HEK293T (cell line): ENCODE data around the gene DSCAM.

ENCODE experiments used
- BHLHE40 ChIP-seq: fragments of 450-650 bp; IDR thresholded peaks from 2 replicates; pipeline ENCODE4 v1.6.1; 2016; ENCODE audit warnings: mild to moderate bottlenecking, moderate library complexity, borderline replicate concordance
- FOXM1 ChIP-seq: fragments of 450-650 bp; IDR thresholded peaks from 2 replicates; pipeline ENCODE4 v1.6.1; 2017; ENCODE audit warnings: mild to moderate bottlenecking, borderline replicate concordance
- HDGF ChIP-seq: fragments of 450-650 bp; IDR thresholded peaks from 2 replicates; pipeline ENCODE4 v1.6.1; 2017; ENCODE audit warnings: antibody characterized with exemption, borderline replicate concordance
- L3MBTL2 ChIP-seq: fragments of 450-650 bp; conservative IDR thresholded peaks from 2 replicates; pipeline ENCODE4 v1.6.1; 2016; ENCODE audit warnings: mild to moderate bottlenecking
- NFRKB ChIP-seq: fragments of 450-650 bp; IDR thresholded peaks from 2 replicates; pipeline ENCODE4 v1.6.1; 2016; ENCODE audit warnings: mild to moderate bottlenecking, moderate library complexity
- SP1 ChIP-seq: fragments of 450-650 bp; IDR thresholded peaks from 2 replicates; pipeline ENCODE4 v1.6.1; 2017
- SUZ12 ChIP-seq: fragments of 450-650 bp; IDR thresholded peaks from 2 replicates; pipeline ENCODE4 v1.6.1; 2016; ENCODE audit warnings: mild to moderate bottlenecking
- ZNF384 ChIP-seq: fragments of 450-650 bp; IDR thresholded peaks from 2 replicates; pipeline ENCODE4 v1.6.1; 2016

- TF ChIP-seq SUZ12 (no peak), FOXM1 (no peak), ZNF384 (no peak), BHLHE40 (no peak), HDGF (no peak), L3MBTL2 (no peak), NFRKB (no peak), SP1 (no peak)
These were observed 873.8 kb downstream of the DSCAM start for GRCh38 chr21:39972976-39973770.
